Breast epithelium (tissue), 4 donors: ENCODE measurements around the gene SMAD6. TPM values are rescaled to one million over a fixed set of nuclear protein-coding genes. Genes with fewer than 3 reads are reported as not detected.

ENCODE experiments used
- DNase-seq, 2 donors: peaks; one replicate each; pipeline ENCODE4 v3.0.0-alpha.2; 2019; ENCODE audit warnings: low spot score in 2 of 2
- H3K27ac ChIP-seq, 2 donors: fragments of 200-600 bp; sonication (generic) in 1 of 2; one replicate each; pipeline ENCODE4 v1.5.1; 2016 to 2019; ENCODE audit warnings: mild to moderate bottlenecking in 1 of 2
- H3K27me3 ChIP-seq, 2 donors: fragments of 200-600 bp; sonication (generic) in 1 of 2; one replicate each; pipeline versions ENCODE4 v1.5.1 to v1.6.0; 2017 to 2019; ENCODE audit warnings: control low read depth in 1 of 2, mild to moderate bottlenecking in 1 of 2
- H3K36me3 ChIP-seq: fragments of 200-600 bp; one replicate; pipeline ENCODE4 v1.5.1; 2019
- H3K4me1 ChIP-seq, 2 donors: fragments of 200-600 bp; sonication (generic); one replicate each; pipeline ENCODE4 v1.5.1; 2016 to 2019; ENCODE audit warnings: control low read depth in 1 of 2
- H3K4me3 ChIP-seq, 3 donors: fragments of 200-600 bp; sonication (generic); 1 replicate in 2 of 3; 2 replicates in 1 of 3; pipeline ENCODE4 v1.5.1; 2016 to 2019; ENCODE audit warnings: mild to moderate bottlenecking in 3 of 3, moderate library complexity in 2 of 3
- H3K9me3 ChIP-seq, 2 donors: fragments of 200-600 bp; sonication (generic) in 1 of 2; one replicate each; pipeline ENCODE4 v1.5.1; 2016 to 2019; ENCODE audit warnings: control low read depth in 1 of 2
- CTCF ChIP-seq, 3 donors: fragments of 450-650 bp; IDR thresholded peaks; one replicate each; pipeline ENCODE4 v1.5.1; 2016 to 2017; ENCODE audit warnings: antibody characterized with exemption in 3 of 3, mild to moderate bottlenecking in 3 of 3, moderate library complexity in 3 of 3
- POLR2A ChIP-seq: fragments of 450-650 bp; IDR thresholded peaks from one replicate; pipeline ENCODE4 v1.6.1; 2016; ENCODE audit warnings: antibody characterized with exemption, mild to moderate bottlenecking, moderate library complexity
- POLR2AphosphoS5 ChIP-seq, 3 donors: sonication (generic); formaldehyde crosslinking; IDR thresholded peaks; one replicate each; pipeline ENCODE4 v1.6.1; 2017; ENCODE audit warnings: antibody characterized with exemption in 3 of 3
- intact Hi-C: fragments of 100-400 bp; cut with DNase I; formaldehyde crosslinking; loops from one replicate; pipeline ENCODE4 v1.15.1; 2023; ENCODE audit warnings: low total_unique reads
- total RNA-seq, 3 donors: library from RNA; depleted of rRNA; stranded (reverse); fragments of >200 nt; gene quantifications; one replicate each; pipeline ENCODE4 v1.1.0, GENCODE V29; 2016

The SMAD6 gene
- total RNA-seq, result 10 to 100 TPM in 2 of 3 donors, 1 to 10 TPM in 1; 7.6 to 22.6 (median 13.4) TPM

DNA sequence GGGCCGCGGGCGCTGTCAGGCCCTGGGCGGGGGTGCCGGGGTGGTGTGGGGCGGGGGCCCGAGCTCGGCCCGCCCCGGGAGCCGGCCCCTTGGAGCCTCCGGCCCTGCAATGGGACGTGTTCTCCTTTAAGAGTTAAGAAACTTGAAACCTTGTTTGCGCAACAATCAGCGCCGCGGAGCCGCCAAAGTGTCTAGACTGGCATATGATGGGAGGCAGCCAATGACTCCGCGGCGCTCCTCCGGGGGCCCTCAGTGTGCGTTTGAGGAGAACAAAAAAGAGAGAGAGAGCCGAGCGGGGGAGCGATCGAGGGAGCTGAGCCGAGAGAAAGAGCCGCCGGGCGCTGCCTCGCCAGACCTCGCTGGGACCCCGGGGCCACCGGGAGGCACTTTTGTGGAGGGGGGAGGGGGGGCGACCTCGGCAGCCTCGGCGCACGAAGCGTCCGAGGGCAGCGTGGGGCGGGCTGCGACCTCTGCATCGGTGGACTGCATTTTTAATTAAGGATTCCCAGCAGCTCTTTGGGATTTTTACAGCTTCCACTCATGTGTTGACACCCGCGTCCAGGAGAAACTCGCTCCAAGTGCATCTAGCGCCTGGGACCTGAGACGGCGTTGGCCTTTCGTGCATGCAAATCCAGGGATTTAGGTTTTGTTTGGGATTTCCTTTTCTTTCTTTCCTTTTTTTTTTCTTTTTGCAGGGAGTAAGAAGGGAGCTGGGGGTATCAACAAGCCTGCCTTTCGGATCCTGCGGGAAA lies at the start of gene SMAD6:
Gene SMAD6 (plus strand): TSS at position 202 of the 752 bp plus-strand sequence. CDS start 1,023 bp downstream, outside the sequence.
- H3K4me1 ChIP-seq, result peaks cover 0 to 7% of the 10 kb centered on the region in 2 donors
- H3K9me3 ChIP-seq, result no peaks in the 10 kb centered on the region
- H3K27me3 ChIP-seq, result no peaks in the 10 kb centered on the region
- DNase-seq, result peak; percentile 87 to 88
- no peaks in the 10 kb centered on the region for H3K36me3 ChIP-seq
- TF ChIP-seq POLR2A (peak; percentile 23), POLR2AphosphoS5 (IDR thresholded peaks at IDR 0.05) (peak; percentile 58 to 82 (median 76)), CTCF (IDR thresholded peaks at IDR 0.05) (no peak)
- intact Hi-C loops, result loop anchor here (10.0 kb wide), 1 partner anchor 63 kb away; no protein-coding TSS in a partner anchor
- H3K27ac ChIP-seq, result peak within 1 kb of the TSS; percentile 79 to 81
- H3K4me3 ChIP-seq, result peak within 1 kb of the TSS; percentile 57 to 85 (median 73)

- intact Hi-C loops, result no loop called here
- TF ChIP-seq POLR2AphosphoS5 (IDR thresholded peaks at IDR 0.05) (no peak), CTCF (IDR thresholded peaks at IDR 0.05) (no peak), POLR2A (no peak)
- Histone ChIP-seq H3K9me3 (no peaks in the 10 kb centered on the region), H3K4me3 (no peak overlapping the region), H3K36me3 (no peaks in the 10 kb centered on the region), H3K4me1 (no peaks in the 10 kb centered on the region), H3K27me3 (no peaks in the 10 kb centered on the region), H3K27ac (no peak overlapping the region)
- DNase-seq, result no peak
These were observed 49.2 kb upstream of the SMAD6 start for GRCh38 chr15:66652806-66653205.

GRCh38 chr15:66653398-66653797 lies 48.6 kb upstream of the SMAD6 start:
- no peaks in the 10 kb centered on the region for H3K36me3 ChIP-seq
- H3K27me3 ChIP-seq, result no peaks in the 10 kb centered on the region
- intact Hi-C loops, result no loop called here
- no peaks in the 10 kb centered on the region for H3K4me1 ChIP-seq
- TF ChIP-seq POLR2AphosphoS5 (IDR thresholded peaks at IDR 0.05) (no peak), POLR2A (no peak), CTCF (IDR thresholded peaks at IDR 0.05) (no peak)
- H3K9me3 ChIP-seq, result no peaks in the 10 kb centered on the region
- DNase-seq, result no peak
- H3K27ac ChIP-seq, result no peak overlapping the region
- no peak overlapping the region for H3K4me3 ChIP-seq

DNA sequence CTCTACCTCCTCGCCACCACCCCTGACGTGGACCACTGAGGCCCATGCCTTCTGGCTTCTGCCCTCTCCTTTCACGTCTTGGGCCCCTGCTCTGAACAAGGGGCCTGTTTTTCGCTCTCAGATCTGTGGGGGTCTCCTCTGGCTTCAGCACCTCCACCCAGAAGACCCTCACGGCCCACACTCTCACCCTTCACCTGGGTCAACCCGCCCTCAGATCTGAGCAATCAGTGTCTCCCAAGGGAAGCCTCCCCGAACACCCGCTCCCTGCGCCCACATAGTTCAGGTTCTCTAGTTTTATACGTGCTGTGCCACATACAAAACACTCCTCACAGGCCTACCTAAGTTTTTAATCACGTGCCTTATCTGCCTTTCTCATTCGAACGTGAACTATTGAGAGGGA lies 48.2 kb upstream of the SMAD6 start:
- Histone ChIP-seq H3K4me3 (no peak overlapping the region), H3K4me1 (no peaks in the 10 kb centered on the region), H3K36me3 (no peaks in the 10 kb centered on the region), H3K27ac (no peak overlapping the region), H3K27me3 (no peaks in the 10 kb centered on the region), H3K9me3 (no peaks in the 10 kb centered on the region)
- no peak for DNase-seq
- TF ChIP-seq POLR2AphosphoS5 (IDR thresholded peaks at IDR 0.05) (no peak), CTCF (IDR thresholded peaks at IDR 0.05) (no peak), POLR2A (no peak)
- intact Hi-C loops, result no loop called here

- no peak for TF ChIP-seq POLR2A
- no peak for TF ChIP-seq CTCF (IDR thresholded peaks at IDR 0.05)
- TF ChIP-seq POLR2AphosphoS5 (IDR thresholded peaks at IDR 0.05), result no peak
- Histone ChIP-seq H3K27me3 (no peaks in the 10 kb centered on the region), H3K36me3 (no peaks in the 10 kb centered on the region), H3K27ac (peak overlapping the region in 1 of 2 donors; percentile 52), H3K9me3 (no peaks in the 10 kb centered on the region), H3K4me3 (peak overlapping the region in 1 of 3 donors; percentile 64), H3K4me1 (no peaks in the 10 kb centered on the region)
- DNase-seq, result no peak
- intact Hi-C loops, result no loop called here
These were observed 47.7 kb upstream of the SMAD6 start for GRCh38 chr15:66654361-66654738.
